Kidney (tissue), 19 donors: ENCODE data around the gene CNTNAP3. TPM values are rescaled to one million over a fixed set of nuclear protein-coding genes. Genes with fewer than 3 reads are reported as not detected.
"Not testable (repeated sequence)": the region's sequence is repeated elsewhere in the genome, so short reads cannot be mapped to it uniquely, and the experiment has no call there.

Experiments used
- DNase-seq, 5 donors: peaks; one replicate each; pipeline ENCODE4 v3.0.0-alpha.2; 2013 to 2020
- FAIRE-seq: peaks from 2 replicates; lab custom pipeline; 2012; peaks lifted over from hg19 to GRCh38; lab: Jason Lieb, UNC
- H3K27ac ChIP-seq, 2 donors: one replicate each; pipeline ENCODE4 v1.7.0; 2013; ENCODE audit warnings: low read depth in 2 of 2, low read length in 2 of 2, inconsistent platforms in 1 of 2
- H3K27me3 ChIP-seq: one replicate; pipeline ENCODE4 v1.7.1; 2013; ENCODE audit warnings: low read length, inconsistent platforms; ENCODE audit not compliant: control insufficient read depth, insufficient read depth
- H3K36me3 ChIP-seq, 3 donors: one replicate each; pipeline versions ENCODE4 v1.7.0 to v1.7.1; 2013; ENCODE audit warnings: low read length in 3 of 3, control low read depth in 1 of 3, inconsistent platforms in 1 of 3; ENCODE audit not compliant: insufficient read depth in 3 of 3, control insufficient read depth in 2 of 3
- H3K4me1 ChIP-seq, 3 donors: one replicate each; pipeline versions ENCODE4 v1.7.0 to v1.7.1; 2013; ENCODE audit warnings: low read length in 3 of 3, inconsistent platforms in 1 of 3, low read depth in 1 of 3; ENCODE audit not compliant: control insufficient read depth in 2 of 3, insufficient read depth in 2 of 3
- H3K4me3 ChIP-seq, 3 donors: one replicate each; pipeline versions ENCODE4 v1.7.0 to v1.8.1; 2013; ENCODE audit warnings: low read length in 3 of 3, control low read depth in 1 of 3, inconsistent platforms in 1 of 3
- H3K9ac ChIP-seq, 3 donors: one replicate each; pipeline versions ENCODE4 v1.7.0 to v1.7.1; 2013; ENCODE audit warnings: low read length in 3 of 3, control low read depth in 1 of 3, inconsistent platforms in 1 of 3
- H3K9me3 ChIP-seq, 3 donors: one replicate each; pipeline versions ENCODE4 v1.7.0 to v1.7.1; 2013; ENCODE audit warnings: low read length in 3 of 3, control low read depth in 1 of 3, inconsistent platforms in 1 of 3; ENCODE audit not compliant: control insufficient read depth in 2 of 3, insufficient read depth in 1 of 3
- intact Hi-C: fragments of 100-400 bp; cut with DNase I; formaldehyde crosslinking; loops from one replicate; pipeline ENCODE4 v1.11.1; 2022
- long read RNA-seq, 10 donors: library from polyadenylated mRNA in 1 of 10; unstranded in 1 of 10; transcript quantifications; one replicate each; pipeline ENCODE4 v2.0.0 and lab custom pipeline, GENCODE V29; 2021 to 2026
- polyA plus RNA-seq: library from polyadenylated mRNA; stranded (reverse); fragments of 350-450 nt; fragmentation: Illumina TruSeq; extraction: RNeasy Lipid Tissue Mini Kit (QIAGEN cat#74804); gene quantifications from one replicate; pipeline ENCODE4 v1.2.3, GENCODE V29; 2014; ENCODE audit warnings: low read depth, low replicate concordance; ENCODE audit not compliant: insufficient read depth
- total RNA-seq: library from RNA; stranded (reverse); fragmentation: NEBNext Ultra II Directional; extraction: Animal tissue kit (Norgen Biotek cat#: 25700); gene quantifications from one replicate; pipeline ENCODE4 v1.2.1, GENCODE V29; 2021
- donor health status: control.
- donor health status: control.
- donor health status: DM: yes; HTN: yes; CAD: no.
- donor health status: Normal renal cell carcinoma (clear cell type).

CNTNAP3 gene
- total RNA-seq (7.1 TPM), polyA plus RNA-seq (0.99 TPM)
- long read RNA-seq, donor 1, result 0 reads
- long read RNA-seq, donor 2, partial matches to known transcripts, result 0 of 1 reads
- long read RNA-seq, donor 2, other reads (novel, unspliced or antisense), result 0 of 1 reads
- long read RNA-seq, donor 3, result 0 reads
- long read RNA-seq, donor 4, result 0 reads
- long read RNA-seq, donor 5, result 0 reads
- long read RNA-seq, donor 6, result 0 reads
- long read RNA-seq, donor 7, partial matches to known transcripts, result 0 of 2 reads
- long read RNA-seq, donor 7, other reads (novel, unspliced or antisense), result 2 of 2 reads
- long read RNA-seq, donor 8, result 0 reads
- long read RNA-seq, donor 9, result 0 reads
- long read RNA-seq, donor 10, result 0 reads

DNA sequence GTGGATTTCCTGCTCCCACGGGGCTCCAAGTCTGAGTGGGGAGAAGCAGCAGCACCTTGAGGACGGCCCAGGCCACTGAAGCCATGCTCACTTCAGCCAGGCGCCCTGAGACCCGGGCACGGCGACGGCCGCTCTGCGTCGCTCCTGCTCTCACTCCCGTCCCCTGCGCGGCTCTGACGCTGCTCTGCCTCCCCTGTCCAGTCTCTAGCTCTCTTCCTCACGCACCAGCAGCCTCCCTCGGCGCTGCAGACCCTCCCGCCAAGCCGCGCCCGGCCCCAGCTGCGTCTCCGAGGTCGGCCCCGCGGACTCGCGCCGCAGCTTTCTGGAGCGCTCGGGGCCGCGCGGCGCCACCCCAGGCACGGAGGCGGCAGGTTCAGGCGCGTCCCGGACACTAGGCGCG lies at the start of gene CNTNAP3:
Gene CNTNAP3 (minus strand): TSS at position 188 of the 400 bp plus-strand sequence. CDS start 103 bp downstream, at position 85.
- H3K4me3 ChIP-seq, FAIRE-seq, H3K27ac ChIP-seq, H3K27me3 ChIP-seq, intact Hi-C loops, H3K9me3 ChIP-seq, H3K36me3 ChIP-seq, H3K4me1 ChIP-seq, H3K9ac ChIP-seq: not testable (repeated sequence)
- peak in 1 of 5 donors; percentile 20 for DNase-seq

GRCh38 chr9:39279995-39280394 lies 8.0 kb downstream of the CNTNAP3 start:
- H3K9me3 ChIP-seq, H3K36me3 ChIP-seq, intact Hi-C loops, H3K4me3 ChIP-seq, H3K27me3 ChIP-seq, FAIRE-seq, H3K9ac ChIP-seq, DNase-seq, H3K4me1 ChIP-seq, H3K27ac ChIP-seq: not testable (repeated sequence)

- FAIRE-seq, H3K4me3 ChIP-seq, H3K27me3 ChIP-seq, H3K9ac ChIP-seq, intact Hi-C loops, H3K4me1 ChIP-seq, H3K27ac ChIP-seq, H3K36me3 ChIP-seq, DNase-seq, H3K9me3 ChIP-seq: not testable (repeated sequence)
Observed at GRCh38 chr9:39242513-39242912, 45.5 kb downstream of the CNTNAP3 start.

DNA sequence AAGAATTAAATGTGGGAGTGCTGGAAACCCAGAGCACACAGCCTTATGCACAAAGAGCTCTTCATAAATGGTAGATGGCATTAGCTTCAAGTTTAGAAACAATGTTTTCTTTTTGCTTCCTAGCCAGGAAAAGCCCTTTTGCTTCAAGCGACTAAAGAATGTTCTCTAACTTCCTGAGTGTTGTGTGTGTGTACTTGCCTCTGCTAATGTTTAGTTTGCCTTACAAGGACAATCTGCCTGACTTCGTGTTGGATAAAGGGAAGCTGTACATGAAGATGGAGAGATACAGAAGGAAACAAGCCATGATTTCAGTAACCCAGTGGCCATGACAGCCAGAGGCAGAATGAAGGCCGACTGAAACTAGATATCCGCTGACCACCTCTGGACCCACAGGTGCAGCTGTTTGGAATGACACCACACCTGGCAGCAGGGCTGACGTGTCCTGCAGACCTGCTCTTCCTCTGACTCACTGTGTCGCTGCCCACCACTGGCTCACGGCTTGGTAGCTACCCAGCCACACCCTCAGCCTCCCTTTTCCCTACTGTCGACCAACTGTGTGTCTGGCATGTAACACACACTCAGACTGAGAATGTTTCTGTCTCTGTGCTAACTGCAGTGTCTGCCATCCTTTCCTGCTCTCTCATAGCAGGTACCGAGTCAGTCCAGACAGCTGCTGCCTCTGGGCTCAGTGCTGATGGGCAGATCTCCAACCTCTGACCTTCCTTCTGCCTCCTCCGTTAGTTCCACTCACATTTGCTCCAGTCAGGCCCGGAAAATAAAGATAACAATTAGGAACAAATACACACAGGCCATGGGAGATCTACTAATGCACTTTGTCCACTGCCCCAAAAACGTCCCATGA lies 55.6 kb downstream of the CNTNAP3 start:
- H3K27me3 ChIP-seq, DNase-seq, H3K27ac ChIP-seq, H3K9ac ChIP-seq, FAIRE-seq, H3K9me3 ChIP-seq, H3K4me1 ChIP-seq, intact Hi-C loops, H3K36me3 ChIP-seq, H3K4me3 ChIP-seq: not testable (repeated sequence)

DNA sequence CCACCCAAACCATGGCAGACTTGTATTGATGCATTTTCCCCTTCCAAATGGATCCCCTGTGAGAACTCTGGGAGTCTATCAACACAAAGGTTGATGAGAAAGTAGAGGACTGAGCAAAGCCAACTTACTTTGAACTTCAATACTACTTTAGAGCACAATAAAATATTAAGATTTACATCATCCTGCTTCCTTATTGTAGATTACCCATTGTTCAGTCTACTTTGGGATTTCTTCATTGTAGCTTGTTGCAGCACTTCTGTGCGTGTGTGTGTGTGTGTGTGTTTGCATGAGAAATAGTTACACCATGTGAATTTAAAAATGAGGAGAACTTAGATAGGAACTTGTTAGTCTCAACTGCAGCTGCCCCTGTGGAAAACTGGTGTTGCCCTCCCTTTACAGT lies 72.0 kb downstream of the CNTNAP3 start:
- H3K9me3 ChIP-seq, H3K4me1 ChIP-seq, H3K36me3 ChIP-seq, FAIRE-seq, H3K4me3 ChIP-seq, H3K27me3 ChIP-seq, H3K9ac ChIP-seq, DNase-seq, intact Hi-C loops, H3K27ac ChIP-seq: not testable (repeated sequence)

GRCh38 chr9:39209773-39210172 lies 78.2 kb downstream of the CNTNAP3 start:
- H3K9me3 ChIP-seq, H3K27me3 ChIP-seq, H3K9ac ChIP-seq, H3K27ac ChIP-seq, FAIRE-seq, DNase-seq, intact Hi-C loops, H3K4me1 ChIP-seq, H3K4me3 ChIP-seq, H3K36me3 ChIP-seq: not testable (repeated sequence)

DNA sequence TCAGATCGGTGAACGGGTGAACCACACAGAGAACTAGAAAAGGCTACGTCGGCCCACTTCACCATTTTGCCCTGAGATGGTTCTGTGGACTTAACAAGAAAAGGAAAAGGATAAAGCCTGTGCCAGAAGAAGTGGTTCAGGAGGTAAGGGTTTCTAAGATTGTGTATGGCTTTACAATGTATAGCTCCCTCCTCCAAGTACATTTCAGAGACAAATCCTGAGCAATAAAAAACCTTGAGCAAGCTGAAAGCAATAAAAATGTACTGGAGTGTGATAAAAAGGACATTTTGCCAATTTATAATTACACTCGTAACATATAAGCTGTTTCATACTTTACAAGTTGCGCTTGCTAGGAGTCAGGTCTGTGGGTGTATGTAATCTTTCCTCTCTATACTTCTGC lies 81.3 kb downstream of the CNTNAP3 start:
- DNase-seq, H3K4me1 ChIP-seq, H3K4me3 ChIP-seq, H3K27ac ChIP-seq, intact Hi-C loops, H3K36me3 ChIP-seq, FAIRE-seq, H3K9me3 ChIP-seq, H3K9ac ChIP-seq, H3K27me3 ChIP-seq: not testable (repeated sequence)

GRCh38 chr9:39205842-39206241 lies 82.1 kb downstream of the CNTNAP3 start:
- H3K27me3 ChIP-seq, H3K4me3 ChIP-seq, H3K36me3 ChIP-seq, FAIRE-seq, H3K9me3 ChIP-seq, H3K4me1 ChIP-seq, intact Hi-C loops, DNase-seq, H3K9ac ChIP-seq, H3K27ac ChIP-seq: not testable (repeated sequence)
